ENCODE results near the gene SLC27A6. TPM values are rescaled to one million over a fixed set of nuclear protein-coding genes. Genes with fewer than 3 reads are reported as not detected.

The SLC27A6 gene
- total RNA-seq, 1 donor from 2014 or later: 0.09 TPM

- H3K9me3 Mint-ChIP-seq: no peaks in the 10 kb centered on the region
- TF ChIP-seq, protein P1, sequence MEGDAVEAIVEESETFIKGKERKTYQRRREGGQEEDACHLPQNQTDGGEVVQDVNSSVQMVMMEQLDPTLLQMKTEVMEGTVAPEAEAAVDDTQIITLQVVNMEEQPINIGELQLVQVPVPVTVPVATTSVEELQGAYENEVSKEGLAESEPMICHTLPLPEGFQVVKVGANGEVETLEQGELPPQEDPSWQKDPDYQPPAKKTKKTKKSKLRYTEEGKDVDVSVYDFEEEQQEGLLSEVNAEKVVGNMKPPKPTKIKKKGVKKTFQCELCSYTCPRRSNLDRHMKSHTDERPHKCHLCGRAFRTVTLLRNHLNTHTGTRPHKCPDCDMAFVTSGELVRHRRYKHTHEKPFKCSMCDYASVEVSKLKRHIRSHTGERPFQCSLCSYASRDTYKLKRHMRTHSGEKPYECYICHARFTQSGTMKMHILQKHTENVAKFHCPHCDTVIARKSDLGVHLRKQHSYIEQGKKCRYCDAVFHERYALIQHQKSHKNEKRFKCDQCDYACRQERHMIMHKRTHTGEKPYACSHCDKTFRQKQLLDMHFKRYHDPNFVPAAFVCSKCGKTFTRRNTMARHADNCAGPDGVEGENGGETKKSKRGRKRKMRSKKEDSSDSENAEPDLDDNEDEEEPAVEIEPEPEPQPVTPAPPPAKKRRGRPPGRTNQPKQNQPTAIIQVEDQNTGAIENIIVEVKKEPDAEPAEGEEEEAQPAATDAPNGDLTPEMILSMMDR (conservative IDR thresholded peaks at IDR 0.05): no peak
- no peak overlapping the region for H3K27ac Mint-ChIP-seq (ENCODE audit: unreplicated experiment)
- no peak overlapping the region for H3K4me3 Mint-ChIP-seq
- DNase-seq (ENCODE audit: low read depth, low spot score): no peak
- H3K36me3 Mint-ChIP-seq (ENCODE audit: low read depth): no peaks in the 10 kb centered on the region
- H3K4me1 Mint-ChIP-seq: no peaks in the 10 kb centered on the region
- peaks cover 4% of the 10 kb centered on the region for H3K27me3 Mint-ChIP-seq (ENCODE audit: low read depth)
Measured at GRCh38 chr5:129082225-129083136, 117.2 kb downstream of the SLC27A6 start.

Other genes starting within 250 kb of the SLC27A6 start
- gene ISOC1, start 129.3 kb downstream of the SLC27A6 start, total RNA-seq: 25.9 and 26.4 TPM in 2 replicates

Measured in neural crest cell (in vitro differentiated cells).